HG03442 (cell line): ENCODE measurements around the gene FKBP1A.

ENCODE experiments used
- ATAC-seq: cut with Tn5 transposase; IDR thresholded peaks from one replicate; pipeline ENCODE4 v1.9.1; 2021; ENCODE audit warnings: mild to moderate bottlenecking, moderate library complexity; ENCODE audit not compliant: unreplicated experiment

The FKBP1A gene

DNA sequence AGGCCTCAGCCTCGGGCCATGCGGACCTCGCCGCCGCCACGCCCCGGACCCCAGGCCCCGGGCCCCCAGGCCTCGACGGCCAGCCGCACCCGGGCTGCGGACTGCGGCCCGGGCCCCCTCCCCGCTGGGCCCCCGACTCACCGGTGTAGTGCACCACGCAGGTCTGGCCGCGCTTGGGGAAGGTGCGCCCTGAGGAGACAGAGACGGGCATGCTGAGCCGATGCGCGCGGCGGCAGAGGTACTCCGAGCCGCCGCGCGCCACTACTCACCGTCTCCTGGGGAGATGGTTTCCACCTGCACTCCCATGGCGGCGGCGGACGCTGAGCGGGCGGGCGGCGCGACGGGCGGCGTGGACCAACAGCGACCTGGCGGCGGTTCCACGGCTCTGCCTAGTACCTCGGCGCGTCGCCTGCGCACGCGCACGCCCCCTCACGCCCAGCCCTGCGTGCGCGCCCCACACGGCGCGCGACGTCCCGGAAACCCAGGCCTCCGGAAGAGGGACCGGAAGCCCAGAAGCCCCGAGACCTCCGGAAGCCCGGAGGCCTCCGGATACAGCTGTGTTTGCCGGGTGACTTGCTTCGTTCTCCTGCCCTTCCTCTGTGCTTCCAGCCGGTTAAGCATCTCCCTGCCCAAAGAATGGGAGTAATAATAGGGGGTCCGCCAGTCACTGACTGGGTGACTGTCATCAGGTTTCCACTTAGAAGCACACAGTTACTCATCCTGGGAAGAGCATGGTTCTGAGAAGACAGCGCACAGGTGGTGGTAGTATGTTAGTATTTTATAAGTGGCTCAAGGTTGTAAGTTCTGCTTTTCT is at the start of gene FKBP1A:
TSS of gene FKBP1A (minus strand) at position 362 of the 814 bp plus-strand sequence. CDS start at position 306, 56 bp downstream.
- peak; percentile 85 for ATAC-seq

DNA sequence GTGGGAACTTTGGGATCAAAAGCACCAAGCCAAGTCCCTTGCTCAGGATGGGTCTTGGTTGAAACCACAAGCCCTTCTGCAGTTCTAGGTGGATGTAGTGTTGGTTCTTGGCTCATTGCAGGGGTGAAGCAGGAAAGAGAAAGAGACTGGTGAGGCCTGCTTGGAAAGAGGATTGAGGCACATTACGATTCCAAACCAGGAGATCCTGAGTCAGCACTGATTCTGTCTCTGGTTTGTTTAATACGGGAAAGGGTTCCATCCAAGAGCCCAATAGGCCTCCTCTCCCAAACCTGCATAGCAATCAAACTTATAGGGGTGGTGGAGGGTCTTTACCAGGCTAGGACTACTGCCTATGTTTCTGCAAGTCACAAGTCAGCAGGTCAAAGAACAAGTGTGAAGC is 49.5 kb upstream of the FKBP1A start:
- no peak for ATAC-seq

DNA sequence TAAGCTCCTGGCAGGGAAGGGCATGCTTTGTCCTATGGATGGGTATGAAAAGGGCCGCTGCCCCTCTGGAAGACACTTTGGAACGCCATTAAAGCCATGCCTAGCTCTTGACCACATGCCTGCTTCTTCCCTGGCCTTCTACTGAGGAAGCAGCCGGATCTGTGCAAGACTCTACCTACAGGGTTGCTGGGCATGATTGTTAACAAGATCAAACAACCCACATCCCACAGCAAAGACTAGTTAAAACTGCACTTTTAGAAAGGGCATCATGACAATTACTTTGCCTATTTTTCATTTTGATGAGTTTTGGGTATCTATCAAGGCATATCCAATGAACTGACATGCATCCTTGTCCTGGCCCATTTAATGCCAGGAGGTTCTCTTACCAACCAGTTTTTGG is 48.3 kb upstream of the FKBP1A start:
- ATAC-seq = no peak

DNA sequence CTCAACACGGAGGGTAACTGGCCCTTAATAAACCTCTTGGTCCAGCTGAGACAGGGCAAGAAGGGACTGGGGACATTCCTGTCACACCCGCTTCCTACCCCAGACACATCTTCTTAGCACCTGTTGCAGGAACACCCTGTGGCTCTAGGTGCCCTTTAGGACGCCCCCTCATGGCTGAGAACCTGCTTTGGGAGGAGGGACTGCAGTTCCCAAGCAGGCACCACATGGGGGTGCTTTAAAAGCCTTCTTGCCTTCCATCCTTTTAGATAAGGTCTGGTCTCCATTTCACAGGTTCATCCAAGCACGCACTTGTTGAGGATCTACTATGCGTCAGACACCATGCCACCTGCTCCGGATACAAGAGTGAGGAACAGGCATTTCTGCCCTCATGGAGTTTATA is 47.2 kb upstream of the FKBP1A start:
- no peak for ATAC-seq

DNA sequence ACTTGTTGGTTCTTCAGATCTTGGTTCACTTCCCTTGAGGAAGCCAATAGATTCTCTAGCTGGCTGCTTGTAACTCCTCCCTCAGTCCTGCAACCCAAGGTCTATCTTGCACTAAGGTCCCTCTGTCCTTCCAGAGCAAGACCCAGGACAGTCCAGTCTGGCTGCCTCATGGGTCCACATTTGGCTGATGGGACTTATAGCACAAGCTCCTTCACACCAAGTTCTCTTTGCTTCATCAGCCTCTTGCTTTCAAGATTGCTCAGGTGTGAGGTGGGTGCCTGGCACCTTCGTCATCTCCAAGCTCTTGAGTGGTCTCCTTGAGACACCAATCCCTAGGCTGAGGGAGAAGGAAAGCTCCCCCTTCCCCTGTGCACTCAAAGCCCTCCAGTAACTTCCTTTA is 45.5 kb upstream of the FKBP1A start:
- no peak for ATAC-seq

DNA sequence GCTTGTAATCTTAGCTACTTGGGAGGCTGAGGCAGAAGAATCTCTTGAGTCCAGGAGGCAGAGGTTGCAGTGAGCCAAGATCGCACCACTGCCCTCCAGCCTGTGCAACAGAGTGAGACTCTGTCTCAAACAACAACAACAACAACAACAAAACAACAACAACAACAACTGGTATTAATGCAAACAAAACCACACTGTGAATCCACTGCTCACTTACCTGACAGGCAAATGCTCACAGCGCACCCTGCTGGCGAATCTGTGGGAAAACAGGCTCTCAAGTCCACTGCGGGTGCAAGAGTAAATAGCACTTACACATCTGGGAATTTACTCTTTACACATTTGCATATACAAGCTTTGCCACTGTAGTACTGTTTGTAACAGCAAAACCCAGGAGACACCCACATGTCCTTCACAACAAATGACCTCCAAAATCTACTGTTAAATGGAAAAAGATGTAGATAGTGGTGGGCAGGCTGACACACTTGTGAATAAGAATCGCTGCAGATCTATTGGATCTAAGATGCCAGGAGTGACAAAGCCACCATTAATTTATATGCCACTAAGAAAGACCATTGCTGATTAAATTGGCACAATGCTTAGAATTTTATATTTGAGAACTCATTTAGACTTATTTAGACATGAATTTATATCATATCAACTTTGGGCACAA is 44.5 kb upstream of the FKBP1A start:
- ATAC-seq = no peak

DNA sequence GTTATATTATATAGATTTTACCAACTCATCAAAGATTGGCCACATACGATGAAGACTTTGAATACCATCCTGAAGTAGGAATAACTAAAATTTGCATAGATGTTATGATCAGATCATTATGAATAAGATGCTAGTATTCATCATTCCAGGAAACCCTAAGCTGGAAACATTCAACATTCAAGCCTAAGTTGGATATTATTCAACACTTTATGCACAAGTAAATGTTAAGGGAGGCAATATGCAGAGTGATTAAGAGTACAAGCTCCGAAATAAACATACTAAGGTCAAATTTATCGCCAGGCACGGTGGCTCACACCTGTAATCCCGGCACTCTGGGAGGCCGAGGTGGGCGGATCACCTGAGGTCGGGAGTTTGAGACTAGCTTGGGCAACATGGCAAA is 43.4 kb upstream of the FKBP1A start:
- ATAC-seq = no peak

DNA sequence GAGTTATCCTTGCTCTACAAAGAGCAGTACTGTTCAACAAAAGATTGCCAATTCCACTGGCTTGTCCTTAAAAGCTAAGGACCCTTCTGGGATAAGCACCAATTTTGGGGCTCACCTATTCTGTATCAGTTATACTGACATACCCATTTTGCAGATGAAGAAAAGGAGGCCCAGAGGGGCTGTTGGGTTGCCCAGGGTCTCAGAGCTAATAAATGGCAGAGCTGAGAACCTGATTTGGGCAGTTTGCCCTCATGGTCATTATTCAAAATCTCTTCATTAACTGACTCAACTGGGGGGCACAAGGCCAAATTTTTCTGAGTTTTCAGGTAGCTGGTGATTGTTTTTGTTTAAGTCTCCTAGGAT is 42.5 kb upstream of the FKBP1A start:
- no peak for ATAC-seq

DNA sequence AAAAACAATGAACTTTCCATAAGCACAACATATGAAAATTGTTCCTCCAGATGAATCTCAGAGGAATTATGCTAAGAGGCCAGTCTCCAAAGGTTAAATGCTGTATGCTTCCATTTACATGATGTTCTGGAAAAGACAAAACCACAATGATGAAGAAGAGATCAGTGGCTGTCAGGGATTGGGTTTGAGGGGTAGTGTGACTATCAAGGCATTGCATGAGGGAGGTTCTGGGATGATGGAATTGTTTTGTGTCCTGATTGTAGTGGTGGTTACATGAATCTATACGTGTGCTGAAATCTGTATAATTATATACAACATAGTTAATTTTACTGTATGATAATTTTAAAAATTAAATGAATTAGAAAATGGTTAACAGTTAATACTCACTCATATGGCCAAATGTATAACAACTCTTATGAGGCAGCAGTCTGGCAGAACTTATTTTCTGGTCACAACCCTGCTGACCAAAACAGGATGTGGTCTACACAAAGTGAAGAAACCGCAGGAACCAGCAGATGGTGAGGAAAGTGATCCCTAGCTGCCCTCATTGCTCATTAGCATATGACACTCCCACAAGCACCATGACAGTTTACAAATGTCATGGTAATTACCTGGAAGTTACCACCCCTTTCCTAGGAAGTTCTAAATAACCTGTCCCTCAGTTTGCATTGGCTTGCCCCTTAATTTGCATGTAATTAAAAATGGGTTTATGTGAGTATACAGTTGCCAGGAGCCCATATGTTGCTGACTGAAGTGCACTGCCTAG is 41.9 kb upstream of the FKBP1A start:
- ATAC-seq = peak; percentile 90

DNA sequence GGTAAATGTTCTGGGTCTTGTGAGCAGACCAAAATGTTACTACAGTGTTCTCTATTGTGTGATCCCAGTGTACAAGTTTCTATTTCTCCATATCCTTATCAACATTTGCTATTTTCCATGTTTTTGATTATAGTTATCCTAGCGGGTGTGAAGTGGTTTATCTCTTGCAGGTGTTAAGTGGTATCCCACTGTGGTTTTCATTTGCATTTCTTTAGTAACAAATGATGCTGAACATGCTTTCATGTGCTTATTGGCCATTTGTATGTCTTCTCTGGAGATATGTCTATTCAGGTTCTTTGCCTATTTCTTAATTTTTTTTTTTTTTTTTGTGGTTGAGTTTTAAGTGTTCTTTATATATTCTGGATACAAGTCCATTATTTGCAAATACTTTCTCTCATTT is 38.3 kb upstream of the FKBP1A start:
- no peak for ATAC-seq

DNA sequence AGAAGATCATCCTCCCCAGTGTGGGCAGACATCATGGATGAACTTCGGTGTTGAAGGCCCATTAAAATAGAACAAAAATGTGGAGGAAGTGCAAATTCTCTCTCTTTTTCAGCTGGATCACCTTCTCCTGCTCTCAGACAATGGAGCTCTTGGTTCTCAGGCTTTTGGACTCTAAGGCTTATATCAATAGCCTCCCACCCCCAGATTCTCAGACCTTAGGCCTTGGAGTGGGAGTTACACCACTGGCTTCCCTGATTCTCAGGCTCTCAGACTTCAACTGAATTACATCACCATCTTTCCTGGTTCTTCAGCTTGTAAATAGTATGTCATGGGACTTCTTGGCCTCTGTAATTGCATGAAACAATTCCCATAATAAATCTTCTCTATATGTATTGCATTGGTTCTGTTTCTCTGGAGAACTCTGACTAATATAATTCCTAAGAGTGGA is 37.2 kb upstream of the FKBP1A start:
- no peak for ATAC-seq

DNA sequence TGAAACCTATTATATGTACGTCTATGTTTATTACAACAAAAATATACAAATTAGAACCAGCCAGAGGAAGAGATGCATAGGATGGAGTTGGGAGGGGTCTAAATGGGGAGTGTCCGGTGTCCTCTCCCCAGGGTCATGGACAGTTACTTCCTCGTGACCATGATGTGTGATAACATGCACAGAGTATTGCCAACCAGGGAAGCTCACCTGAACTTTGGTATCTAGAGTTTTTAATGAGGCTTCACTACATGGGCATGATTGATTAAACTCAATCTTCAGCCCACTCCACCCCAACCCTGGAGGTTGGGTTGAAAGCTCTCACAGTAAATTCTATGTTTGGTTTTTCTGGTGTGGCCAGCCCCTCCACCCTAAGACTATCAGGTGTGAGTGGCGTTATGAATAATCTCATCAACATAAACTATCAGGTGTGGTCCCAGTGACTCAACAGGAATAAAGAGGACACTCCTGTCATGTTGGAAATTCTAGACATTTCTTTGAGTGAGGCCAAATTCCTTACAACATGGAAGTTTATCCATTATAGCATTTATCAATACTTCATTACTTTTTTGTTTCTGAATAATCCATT is 36.4 kb upstream of the FKBP1A start:
- ATAC-seq = no peak

DNA sequence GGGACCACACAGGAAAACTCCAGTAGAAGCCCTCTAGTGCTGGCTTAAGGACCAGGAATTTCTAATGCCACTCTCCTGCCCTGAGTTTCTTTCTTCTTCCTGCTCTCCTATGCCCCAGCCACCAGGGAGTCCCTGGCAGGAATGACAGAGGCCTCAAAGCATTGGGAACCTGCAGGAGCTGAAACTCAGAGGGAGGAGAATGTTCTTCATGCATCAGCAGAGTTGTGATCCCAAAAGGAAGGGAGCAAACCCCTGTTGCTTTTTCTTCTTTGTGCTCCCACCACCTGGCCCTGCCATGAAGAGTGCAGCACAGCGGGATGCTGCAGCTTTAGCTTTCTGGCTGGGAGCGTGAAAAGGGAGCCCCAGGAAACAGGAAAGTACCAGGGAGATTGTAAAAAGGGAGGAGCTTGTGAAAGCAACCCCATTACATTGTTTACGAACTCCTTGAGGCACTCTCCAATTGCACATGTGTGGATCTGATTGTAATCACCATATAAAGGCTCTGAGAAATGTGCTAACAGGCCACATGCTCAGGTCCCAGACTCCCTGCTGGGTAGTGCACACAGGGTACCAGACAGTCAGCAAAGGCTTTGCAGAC is 34.7 kb upstream of the FKBP1A start:
- ATAC-seq = no peak

DNA sequence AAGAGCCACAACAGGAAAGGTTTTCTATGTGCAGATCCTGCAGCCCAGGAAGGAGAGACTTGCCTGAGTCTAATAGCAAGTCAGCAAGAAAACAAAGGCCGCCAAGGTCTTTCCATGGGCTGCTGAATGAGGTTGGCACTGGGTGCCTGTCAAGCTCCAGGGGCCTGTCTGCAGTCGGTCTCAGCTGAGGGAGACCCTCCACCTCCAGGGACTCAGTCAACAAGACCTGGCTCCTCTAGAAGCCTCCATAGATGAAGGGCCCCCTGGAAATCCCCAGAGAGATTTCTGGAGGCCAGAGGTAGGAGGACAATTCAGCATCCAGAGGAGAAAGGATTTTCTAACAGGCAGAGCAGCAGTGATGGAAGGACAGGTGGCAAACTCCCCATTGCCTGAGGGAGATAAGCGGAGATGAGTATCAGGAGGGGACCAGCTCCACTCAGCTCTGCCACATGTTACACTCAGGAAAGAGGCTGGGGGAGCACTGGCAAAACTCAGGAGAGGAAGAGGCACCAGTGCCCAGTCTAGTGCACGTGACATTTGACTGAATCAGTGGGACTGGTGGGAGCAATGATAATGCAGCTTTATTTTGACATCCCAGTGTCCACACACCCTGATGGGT is 33.5 kb upstream of the FKBP1A start:
- ATAC-seq = no peak

DNA sequence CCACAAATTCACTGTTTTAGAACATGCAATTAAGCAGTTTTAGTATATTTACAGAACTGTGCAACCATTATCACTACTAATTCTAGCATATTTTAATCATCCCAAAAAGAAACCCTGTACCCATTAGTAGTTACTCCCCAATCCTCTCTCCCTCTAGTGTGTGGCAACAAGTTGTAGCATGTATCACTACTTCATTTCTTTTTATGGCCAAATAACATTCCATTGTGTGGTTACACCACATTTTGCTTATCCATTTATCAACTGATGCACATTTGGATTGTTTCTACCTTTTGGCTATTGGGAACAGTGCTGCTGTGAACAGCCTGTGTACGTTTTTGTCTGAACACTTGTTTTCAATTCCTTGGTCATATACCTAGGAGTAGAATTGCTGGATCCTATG is 31.5 kb upstream of the FKBP1A start:
- no peak for ATAC-seq

DNA sequence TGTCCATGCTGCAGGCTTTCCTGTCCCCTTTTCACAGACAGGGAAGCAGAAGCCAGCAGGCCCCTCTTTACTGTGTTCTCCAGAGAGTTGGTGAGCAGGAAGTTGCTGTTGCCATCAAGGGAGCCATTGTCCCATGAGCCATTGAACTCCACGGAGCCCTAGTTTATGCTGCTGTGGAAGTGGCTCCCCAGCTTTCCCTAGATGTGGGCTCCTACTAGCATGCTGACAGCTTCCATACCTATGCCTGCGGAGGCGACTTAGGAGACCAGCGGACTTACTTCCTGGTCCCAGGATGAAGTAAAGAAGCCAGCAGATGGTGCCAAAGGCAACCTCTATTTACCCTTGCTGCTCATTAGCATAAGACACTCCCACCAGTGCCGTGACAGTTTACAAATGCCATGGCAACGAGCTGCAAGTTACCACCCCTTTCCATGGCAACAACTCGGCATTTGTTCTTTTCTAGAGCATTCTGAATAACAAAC is 30.8 kb upstream of the FKBP1A start:
- ATAC-seq = no peak

DNA sequence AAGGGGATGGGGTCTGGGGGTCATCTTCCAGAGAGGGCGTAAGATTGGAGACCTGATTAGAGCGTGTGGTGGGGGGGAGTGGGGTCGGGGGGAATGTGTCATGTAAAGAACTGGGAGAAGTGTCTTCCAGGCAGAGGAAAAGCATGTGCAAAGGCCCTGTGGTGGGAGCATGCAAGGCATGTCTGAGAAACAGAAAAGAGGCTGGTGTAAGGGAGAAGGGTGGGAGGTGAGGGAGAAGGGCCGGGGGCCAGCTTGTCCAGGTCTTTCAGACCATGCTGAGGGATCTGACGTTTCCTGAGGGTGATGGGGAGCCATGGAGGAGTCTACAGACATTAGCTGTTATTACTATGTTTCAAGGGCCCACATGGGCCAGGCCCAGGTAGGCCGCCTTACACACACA is 30.4 kb upstream of the FKBP1A start:
- ATAC-seq = no peak

DNA sequence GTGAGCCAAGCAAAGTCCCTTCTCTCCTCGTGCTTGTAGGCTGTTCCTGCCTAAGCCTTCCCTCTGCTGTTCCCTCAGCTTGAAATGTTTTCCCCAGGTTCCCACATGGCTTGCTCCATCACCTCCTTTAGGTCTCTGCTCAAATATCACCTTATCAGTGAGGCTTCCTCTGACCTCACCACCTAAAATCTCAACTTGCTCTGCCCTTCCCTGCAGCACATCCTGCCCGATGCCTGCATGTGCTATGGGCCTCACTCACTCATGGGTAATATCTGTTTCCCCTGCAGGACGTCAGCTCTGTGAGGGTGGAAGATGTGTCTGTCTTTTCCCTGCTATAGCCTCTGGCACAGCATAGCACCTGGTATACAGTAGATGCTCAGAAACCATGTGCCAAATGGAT is 29.9 kb upstream of the FKBP1A start:
- ATAC-seq = no peak

DNA sequence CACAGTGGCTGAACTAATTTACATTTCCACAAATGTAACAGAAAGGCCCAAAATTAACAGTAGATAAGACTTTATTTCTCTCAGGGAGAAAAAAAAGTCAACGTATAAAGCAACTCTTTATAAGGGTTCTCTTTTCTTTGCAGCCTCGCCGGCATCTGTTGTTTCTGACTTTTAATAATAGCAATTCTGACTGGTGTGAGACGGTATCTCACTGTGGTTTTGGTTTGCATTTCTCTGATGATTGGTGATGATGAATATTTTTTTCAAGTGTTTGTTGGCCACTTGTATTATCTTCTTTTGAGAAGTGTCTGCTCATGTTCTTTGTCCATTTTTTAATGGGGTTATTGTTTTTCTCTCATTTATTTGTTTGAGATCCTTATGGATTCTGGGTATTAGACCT is 27.2 kb upstream of the FKBP1A start:
- ATAC-seq = no peak

DNA sequence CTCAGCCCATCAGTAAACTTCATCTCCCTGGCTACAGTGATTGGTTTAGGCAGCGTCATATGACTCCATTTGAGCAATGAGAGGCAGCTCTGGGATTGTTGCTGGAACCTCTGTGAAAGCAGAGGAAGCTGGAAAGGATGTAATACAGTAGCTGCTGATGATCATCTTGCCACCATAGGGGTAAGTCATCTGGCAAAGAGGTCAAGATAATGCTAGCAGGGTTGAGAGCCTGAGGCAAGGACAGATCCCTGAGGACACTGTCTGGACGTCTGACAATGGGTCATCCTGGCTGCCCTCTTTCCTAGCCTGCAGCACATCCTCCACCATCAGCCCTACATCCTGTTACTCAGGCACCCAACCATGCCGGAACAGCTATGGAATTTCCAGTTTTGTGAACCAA is 25.5 kb upstream of the FKBP1A start:
- no peak for ATAC-seq
